Ovary (tissue), 3 donors: ENCODE measurements around the gene INSYN2A.

ENCODE experiments used
- CTCF ChIP-seq, 3 donors: fragments of 450-650 bp in 2 of 3; fragments of 200-600 bp in 1 of 3; IDR thresholded peaks; one replicate each; pipeline versions ENCODE4 v1.5.1 to v1.8.0; 2016 to 2022; ENCODE audit warnings: antibody characterized with exemption in 3 of 3, mild to moderate bottlenecking in 1 of 3
- EP300 ChIP-seq: sonication (generic); formaldehyde crosslinking; IDR thresholded peaks from one replicate; pipeline ENCODE4 v1.6.1; 2017; ENCODE audit warnings: antibody characterized with exemption
- POLR2A ChIP-seq: fragments of 450-650 bp; IDR thresholded peaks from one replicate; pipeline ENCODE4 v1.6.1; 2017; ENCODE audit warnings: antibody characterized with exemption, mild to moderate bottlenecking, moderate library complexity
- donor health status: DM: no; HTN: no; CAD: no.

GRCh38 chr10:127157089-127157488 is 39.3 kb downstream of the INSYN2A start:
- TF ChIP-seq POLR2A = no peak
- no peak for TF ChIP-seq CTCF (IDR thresholded peaks at IDR 0.05)
- no peak for TF ChIP-seq EP300
